Measurements from ENCODE around the gene YPEL3. TPM values are rescaled to one million over a fixed set of nuclear protein-coding genes. Genes with fewer than 3 reads are reported as not detected.

YPEL3 gene
- total RNA-seq, 2 donors from 2014 or later, result 129 to 140 TPM

GRCh38 chr16:30054959-30055553 lies 41.0 kb downstream of the YPEL3 start:
- DNase-seq (ENCODE audit: low spot score), result no peak
- peaks cover 0 to 19% of the 10 kb centered on the region in 2 donors for H3K4me1 ChIP-seq
- H3K9me3 ChIP-seq, result no peaks in the 10 kb centered on the region
- no peaks in the 10 kb centered on the region for H3K36me3 ChIP-seq
- peak in 1 of 2 donors; percentile 22 for TF ChIP-seq CTCF (IDR thresholded peaks at IDR 0.05)
- H3K4me3 ChIP-seq, result no peak overlapping the region
- no peaks in the 10 kb centered on the region for H3K27me3 ChIP-seq
- no peak overlapping the region for H3K27ac ChIP-seq

- no peak for TF ChIP-seq CTCF (IDR thresholded peaks at IDR 0.05)
- DNase-seq (ENCODE audit: low spot score), result no peak
- Histone ChIP-seq H3K27ac (no peak overlapping the region), H3K27me3 (no peaks in the 10 kb centered on the region), H3K9me3 (no peaks in the 10 kb centered on the region), H3K4me1 (peaks cover 0 to 19% of the 10 kb centered on the region in 2 donors), H3K4me3 (no peak overlapping the region), H3K36me3 (no peaks in the 10 kb centered on the region)
These were observed 41.6 kb downstream of the YPEL3 start for GRCh38 chr16:30054451-30054850.

- DNase-seq (ENCODE audit: low spot score), result no peak
- H3K27ac ChIP-seq, result peak overlapping the region; percentile 9 to 50
- peak overlapping the region; percentile 50 to 74 for H3K4me3 ChIP-seq
- H3K9me3 ChIP-seq, result no peaks in the 10 kb centered on the region
- no peak for TF ChIP-seq CTCF (IDR thresholded peaks at IDR 0.05)
- no peaks in the 10 kb centered on the region for H3K36me3 ChIP-seq
- H3K27me3 ChIP-seq, result no peaks in the 10 kb centered on the region
- peaks cover 0 to 19% of the 10 kb centered on the region in 2 donors for H3K4me1 ChIP-seq
These were observed 42.5 kb downstream of the YPEL3 start for GRCh38 chr16:30053376-30054015.

- no peaks in the 10 kb centered on the region for H3K36me3 ChIP-seq
- H3K27me3 ChIP-seq, result no peaks in the 10 kb centered on the region
- H3K9me3 ChIP-seq, result no peaks in the 10 kb centered on the region
- peak; percentile 95 for DNase-seq (ENCODE audit: low spot score)
- H3K27ac ChIP-seq, result peak overlapping the region; percentile 9 to 50
- H3K4me3 ChIP-seq, result peak overlapping the region; percentile 50 to 74
- no peak for TF ChIP-seq CTCF (IDR thresholded peaks at IDR 0.05)
- H3K4me1 ChIP-seq, result peaks cover 0 to 19% of the 10 kb centered on the region in 2 donors
These were observed 43.2 kb downstream of the YPEL3 start for GRCh38 chr16:30052671-30053372.

- H3K27me3 ChIP-seq, result no peaks in the 10 kb centered on the region
- H3K4me1 ChIP-seq, result peaks cover 0 to 19% of the 10 kb centered on the region in 2 donors
- H3K36me3 ChIP-seq, result no peaks in the 10 kb centered on the region
- no peak overlapping the region for H3K27ac ChIP-seq
- H3K4me3 ChIP-seq, result no peak overlapping the region
- no peaks in the 10 kb centered on the region for H3K9me3 ChIP-seq
- DNase-seq (ENCODE audit: low spot score), result no peak
- no peak for TF ChIP-seq CTCF (IDR thresholded peaks at IDR 0.05)
These were observed 44.5 kb downstream of the YPEL3 start for GRCh38 chr16:30051518-30051917.

All from right atrium auricular region (tissue), 2 donors.